Measurements from ENCODE around the gene RHBDD1. TPM values are rescaled to one million over a fixed set of nuclear protein-coding genes. Genes with fewer than 3 reads are reported as not detected.

The RHBDD1 gene
- total RNA-seq, 1 donor from 2014 or later: 31.3 TPM

- Mint-ChIP-seq H3K27ac (ENCODE audit: unreplicated experiment) (no peak overlapping the region), H3K9me3 (ENCODE audit: unreplicated experiment) (no peaks in the 10 kb centered on the region), H3K27me3 (ENCODE audit: low read depth, unreplicated experiment) (no peaks in the 10 kb centered on the region), H3K4me3 (ENCODE audit: unreplicated experiment) (no peak overlapping the region), H3K36me3 (ENCODE audit: low read depth, unreplicated experiment) (peaks cover 17% of the 10 kb centered on the region), H3K4me1 (ENCODE audit: low read depth, unreplicated experiment) (peaks cover 7% of the 10 kb centered on the region)
- H2AFZ ChIP-seq (ENCODE audit: low read depth, low read length): no peak overlapping the region
- TF ChIP-seq EZH2 (IDR thresholded peaks at IDR 0.05; ENCODE audit: insufficient read depth, low read length) (no peak), CTCF (IDR thresholded peaks at IDR 0.05; ENCODE audit: insufficient read depth, low read depth, low read length) (no peak)
- H3K4me2 ChIP-seq (ENCODE audit: low read length): no peak overlapping the region
- H3K9ac ChIP-seq (ENCODE audit: low read length): no peak overlapping the region
- no peak overlapping the region for H3K4me3 ChIP-seq (ENCODE audit: insufficient read depth, low read depth, low read length)
- DNase-seq (ENCODE audit: low read depth) (no peak), FAIRE-seq (no peak)
- no peaks in the 10 kb centered on the region for H3K9me3 ChIP-seq (ENCODE audit: insufficient read depth, low read depth, low read length)
- peaks cover 5% of the 10 kb centered on the region for H4K20me1 ChIP-seq (ENCODE audit: insufficient read depth, low read length)
- no peaks in the 10 kb centered on the region for H3K79me2 ChIP-seq (ENCODE audit: insufficient read depth, low read length)
- H3K4me1 ChIP-seq (ENCODE audit: insufficient read depth, low read length): no peaks in the 10 kb centered on the region
- no peaks in the 10 kb centered on the region for H3K27me3 ChIP-seq (ENCODE audit: insufficient read depth, low read length)
- H3K36me3 ChIP-seq (ENCODE audit: insufficient read depth, low read length): no peaks in the 10 kb centered on the region
- H3K27ac ChIP-seq (ENCODE audit: low read depth, low read length): no peak overlapping the region
Observed at GRCh38 chr2:226877491-226877890, 41.6 kb downstream of the RHBDD1 start.

GRCh38 chr2:226881287-226881686 lies 45.4 kb downstream of the RHBDD1 start:
- Mint-ChIP-seq H3K4me3 (ENCODE audit: unreplicated experiment) (no peak overlapping the region), H3K27ac (ENCODE audit: unreplicated experiment) (no peak overlapping the region), H3K27me3 (ENCODE audit: low read depth, unreplicated experiment) (no peaks in the 10 kb centered on the region), H3K36me3 (ENCODE audit: low read depth, unreplicated experiment) (peaks cover 5% of the 10 kb centered on the region), H3K4me1 (ENCODE audit: low read depth, unreplicated experiment) (no peaks in the 10 kb centered on the region), H3K9me3 (ENCODE audit: unreplicated experiment) (no peaks in the 10 kb centered on the region)
- Histone ChIP-seq H3K27me3 (ENCODE audit: insufficient read depth, low read length) (no peaks in the 10 kb centered on the region), H2AFZ (ENCODE audit: low read depth, low read length) (no peak overlapping the region), H3K4me1 (ENCODE audit: insufficient read depth, low read length) (no peaks in the 10 kb centered on the region), H3K79me2 (ENCODE audit: insufficient read depth, low read length) (no peaks in the 10 kb centered on the region), H3K4me2 (ENCODE audit: low read length) (no peak overlapping the region), H3K4me3 (ENCODE audit: insufficient read depth, low read depth, low read length) (no peak overlapping the region), H4K20me1 (ENCODE audit: insufficient read depth, low read length) (no peaks in the 10 kb centered on the region), H3K9me3 (ENCODE audit: insufficient read depth, low read depth, low read length) (no peaks in the 10 kb centered on the region), H3K27ac (ENCODE audit: low read depth, low read length) (no peak overlapping the region), H3K36me3 (ENCODE audit: insufficient read depth, low read length) (no peaks in the 10 kb centered on the region), H3K9ac (ENCODE audit: low read length) (no peak overlapping the region)
- no peak for DNase-seq (ENCODE audit: low read depth)
- FAIRE-seq: peak; percentile 9
- TF ChIP-seq CTCF (IDR thresholded peaks at IDR 0.05; ENCODE audit: insufficient read depth, low read depth, low read length) (no peak), EZH2 (IDR thresholded peaks at IDR 0.05; ENCODE audit: insufficient read depth, low read length) (no peak)

- Histone ChIP-seq H3K79me2 (ENCODE audit: insufficient read depth, low read length) (no peaks in the 10 kb centered on the region), H3K4me1 (ENCODE audit: insufficient read depth, low read length) (no peaks in the 10 kb centered on the region), H3K9ac (ENCODE audit: low read length) (no peak overlapping the region), H3K9me3 (ENCODE audit: insufficient read depth, low read depth, low read length) (no peaks in the 10 kb centered on the region), H3K4me3 (ENCODE audit: insufficient read depth, low read depth, low read length) (no peak overlapping the region), H2AFZ (ENCODE audit: low read depth, low read length) (no peak overlapping the region), H3K27me3 (ENCODE audit: insufficient read depth, low read length) (no peaks in the 10 kb centered on the region), H3K4me2 (ENCODE audit: low read length) (no peak overlapping the region), H4K20me1 (ENCODE audit: insufficient read depth, low read length) (no peaks in the 10 kb centered on the region), H3K36me3 (ENCODE audit: insufficient read depth, low read length) (no peaks in the 10 kb centered on the region), H3K27ac (ENCODE audit: low read depth, low read length) (no peak overlapping the region)
- Mint-ChIP-seq H3K36me3 (ENCODE audit: low read depth, unreplicated experiment) (peaks cover 5% of the 10 kb centered on the region), H3K27me3 (ENCODE audit: low read depth, unreplicated experiment) (no peaks in the 10 kb centered on the region), H3K9me3 (ENCODE audit: unreplicated experiment) (no peaks in the 10 kb centered on the region), H3K4me1 (ENCODE audit: low read depth, unreplicated experiment) (no peaks in the 10 kb centered on the region), H3K27ac (ENCODE audit: unreplicated experiment) (no peak overlapping the region), H3K4me3 (ENCODE audit: unreplicated experiment) (no peak overlapping the region)
- TF ChIP-seq CTCF (IDR thresholded peaks at IDR 0.05; ENCODE audit: insufficient read depth, low read depth, low read length) (no peak), EZH2 (IDR thresholded peaks at IDR 0.05; ENCODE audit: insufficient read depth, low read length) (no peak)
- FAIRE-seq (no peak), DNase-seq (ENCODE audit: low read depth) (no peak)
Observed at GRCh38 chr2:226882606-226883005, 46.8 kb downstream of the RHBDD1 start.
